SK-MEL-5 (cell line): ENCODE measurements around the gene SUSD6. TPM values are rescaled to one million over a fixed set of nuclear protein-coding genes. Genes with fewer than 3 reads are reported as not detected.
"Not testable (repeated sequence)": the region's sequence is repeated elsewhere in the genome, so short reads cannot be mapped to it uniquely, and the experiment has no call there.

ENCODE experiments used
- DNase-seq: peaks from one replicate; pipeline ENCODE4 v3.0.0-alpha.2; 2016; ENCODE audit warnings: low read depth, low spot score
- in situ Hi-C: cut with HindIII; loops from 2 replicates; pipeline ENCODE4 v1.10.0; 2016; ENCODE audit warnings: low sequenced_read_pairs, high pct_unique_total_duplicates, low pct_unique_long_range_greater_than_20kb
- total RNA-seq: library from RNA; depleted of rRNA; stranded (reverse); fragments of >200 nt; shearing (Covaris generic); gene quantifications from 2 replicates; pipeline ENCODE4 v1.2.3, GENCODE V29; 2014

Gene SUSD6
- total RNA-seq, 1 experiment from 2014 or later: 3.5 TPM

DNA sequence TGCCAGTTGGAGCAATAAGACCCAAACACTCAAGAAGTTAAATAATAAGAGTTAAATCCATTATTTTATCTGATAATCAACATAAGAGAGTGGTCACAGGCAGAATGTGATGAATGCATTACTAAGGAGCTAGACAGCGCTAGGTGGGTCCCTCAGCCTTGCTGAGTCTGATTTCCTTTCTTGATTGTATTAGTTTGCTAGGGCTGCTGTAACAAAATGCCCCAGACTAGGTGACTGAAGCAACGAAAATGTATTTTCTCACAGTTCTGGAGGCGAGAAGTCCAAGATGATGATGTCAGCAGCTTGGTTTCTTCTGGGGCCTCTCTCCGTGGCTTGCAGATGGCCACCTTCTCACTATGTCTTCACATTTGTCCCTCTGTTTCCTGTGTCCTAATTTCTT, 28.6 kb upstream of the SUSD6 start:
- in situ Hi-C loops: no loop called here
- DNase-seq: no peak

GRCh38 chr14:69584389-69584788, 27.0 kb upstream of the SUSD6 start:
- in situ Hi-C loops: no loop called here
- DNase-seq: no peak

DNA sequence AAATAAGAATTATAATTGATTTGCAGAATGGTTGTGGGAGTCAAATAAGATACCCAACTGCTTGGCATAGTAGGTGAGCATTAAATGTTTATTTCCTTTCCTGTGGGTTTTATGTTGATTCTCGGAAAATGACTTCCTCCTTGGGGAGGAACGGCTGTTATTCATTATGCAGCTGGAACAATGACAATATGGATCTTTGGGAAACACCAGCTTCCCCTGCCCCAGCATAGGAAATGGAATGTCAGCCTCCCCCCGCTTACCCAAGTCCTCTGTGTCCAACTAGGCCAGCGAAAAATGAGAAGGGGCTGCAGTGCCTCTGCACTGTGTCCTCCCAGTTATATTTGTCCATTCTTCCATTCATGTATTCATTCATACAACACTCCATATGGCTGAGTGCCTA, 25.0 kb upstream of the SUSD6 start:
- in situ Hi-C loops: no loop called here
- DNase-seq: no peak

DNA sequence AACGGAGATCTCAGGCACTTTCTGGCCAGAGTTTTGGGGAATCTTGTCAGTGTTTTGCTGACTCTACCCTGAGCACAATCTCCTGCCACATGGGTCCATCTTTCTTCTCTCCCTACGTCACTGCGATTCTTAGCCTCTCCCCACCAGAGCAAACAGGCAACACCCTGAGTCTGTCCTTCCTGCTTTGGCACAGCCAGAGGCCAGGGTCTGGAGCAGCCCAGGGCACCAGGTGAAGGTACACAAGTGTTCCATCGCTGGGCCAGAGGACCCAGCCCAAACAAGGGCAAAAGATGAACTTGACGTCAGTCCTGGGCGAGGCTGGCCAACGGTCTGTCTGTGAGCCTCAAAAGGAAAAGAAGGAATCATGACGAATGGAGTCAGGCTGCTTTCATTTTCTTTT, 24.0 kb upstream of the SUSD6 start:
- no peak for DNase-seq
- in situ Hi-C loops: no loop called here

DNA sequence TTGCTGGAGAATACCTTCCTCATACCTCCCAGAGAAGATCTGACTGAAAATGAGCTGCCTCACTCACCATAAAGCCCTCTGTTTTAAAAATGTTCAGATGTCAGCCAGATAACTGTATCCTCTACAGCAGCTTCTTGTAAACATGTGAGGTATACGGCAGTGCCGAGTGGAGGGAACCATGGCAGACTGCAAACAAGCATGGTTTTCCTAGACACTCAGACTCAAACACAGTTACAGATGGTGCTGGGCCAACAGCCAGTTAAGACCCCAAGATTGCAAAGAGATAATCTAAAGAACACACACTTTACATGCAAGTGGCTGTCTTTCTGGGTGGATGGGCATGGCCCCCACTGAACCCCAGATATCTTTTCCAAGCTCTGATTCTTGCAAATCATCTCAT, 20.1 kb upstream of the SUSD6 start:
- in situ Hi-C loops: no loop called here
- no peak for DNase-seq

DNA sequence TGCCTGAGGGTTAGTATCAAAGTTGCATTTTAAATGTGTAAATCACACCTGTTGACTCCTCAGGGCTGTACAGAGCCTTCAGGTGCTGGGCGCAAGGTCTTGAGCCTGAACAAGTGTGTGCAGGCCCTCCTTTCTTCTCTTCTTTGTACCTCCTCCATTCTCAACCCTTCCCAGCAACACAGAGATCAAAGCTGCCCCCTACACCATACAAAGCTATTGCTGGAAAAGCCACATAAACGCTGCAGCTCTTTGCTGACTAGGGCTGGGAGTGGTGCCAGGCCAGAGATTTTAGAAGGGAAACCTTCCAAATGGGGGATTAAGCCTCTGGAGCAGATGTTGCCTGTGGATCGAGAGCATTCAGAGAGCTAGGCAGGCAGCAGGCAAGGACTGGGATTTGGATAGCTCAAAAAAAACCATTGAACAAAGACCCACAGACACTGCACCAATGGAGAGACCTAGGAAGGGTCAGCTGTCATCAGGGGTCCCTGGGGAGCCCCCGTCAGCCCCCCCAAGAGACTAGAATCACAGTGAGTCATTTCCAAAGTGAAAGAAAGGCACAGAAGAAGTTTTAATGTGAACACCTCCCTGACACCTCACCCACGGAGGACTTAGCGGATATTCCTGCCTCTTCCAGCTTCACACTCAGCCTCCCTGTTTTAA, 18.2 kb upstream of the SUSD6 start:
- in situ Hi-C loops: no loop called here
- DNase-seq: peak; percentile 27

DNA sequence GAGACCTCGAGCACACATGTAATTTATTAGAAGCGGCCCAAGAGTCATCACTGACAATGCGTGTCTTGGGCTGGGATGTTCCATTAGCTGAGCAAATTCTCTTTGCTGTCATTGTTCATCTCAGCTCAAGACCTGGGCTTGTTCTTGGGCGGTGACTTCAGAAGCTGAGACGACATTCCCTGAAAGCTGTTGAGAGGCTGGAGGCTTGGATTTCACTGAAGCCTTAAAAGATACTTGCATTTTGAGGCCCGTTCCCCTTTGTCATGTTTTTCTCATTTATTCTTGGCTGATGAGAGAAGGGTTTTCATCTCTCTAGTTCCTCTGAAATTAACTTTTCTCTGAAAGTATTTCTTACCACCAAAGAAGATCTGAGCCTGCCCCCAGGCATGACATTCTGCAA, 16.6 kb upstream of the SUSD6 start:
- DNase-seq: no peak
- in situ Hi-C loops: no loop called here

- DNase-seq: no peak
- in situ Hi-C loops: no loop called here
Measured at GRCh38 chr14:69595336-69595735, 16.1 kb upstream of the SUSD6 start.

GRCh38 chr14:69599431-69599830, 12.0 kb upstream of the SUSD6 start:
- in situ Hi-C loops, DNase-seq: not testable (repeated sequence)

- DNase-seq: no peak
- in situ Hi-C loops: no loop called here
Measured at GRCh38 chr14:69600304-69600891, 11.0 kb upstream of the SUSD6 start.

DNA sequence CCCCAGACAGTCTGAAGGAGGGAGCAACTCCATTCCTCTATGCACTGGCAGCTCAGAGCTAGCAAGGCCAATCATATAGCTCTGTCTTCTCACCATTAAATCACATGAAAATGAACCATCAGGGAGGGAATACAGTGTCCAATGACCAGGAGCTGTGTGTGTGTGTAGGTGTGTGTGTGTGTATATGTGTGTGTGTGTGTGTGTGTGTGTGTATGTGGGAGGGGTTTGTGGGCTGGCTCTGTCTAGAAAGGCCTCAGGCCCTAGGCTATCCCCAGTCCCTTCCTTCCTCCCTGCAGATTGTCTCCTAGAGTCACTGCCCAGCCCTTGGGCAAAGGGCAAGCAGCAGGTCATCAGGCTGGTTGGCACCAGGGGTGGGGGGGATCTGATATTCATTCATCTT, 5.7 kb upstream of the SUSD6 start:
- peak; percentile 24 for DNase-seq
- in situ Hi-C loops: no loop called here

GRCh38 chr14:69606258-69607184, 4.9 kb upstream of the SUSD6 start:
- in situ Hi-C loops: no loop called here

DNA sequence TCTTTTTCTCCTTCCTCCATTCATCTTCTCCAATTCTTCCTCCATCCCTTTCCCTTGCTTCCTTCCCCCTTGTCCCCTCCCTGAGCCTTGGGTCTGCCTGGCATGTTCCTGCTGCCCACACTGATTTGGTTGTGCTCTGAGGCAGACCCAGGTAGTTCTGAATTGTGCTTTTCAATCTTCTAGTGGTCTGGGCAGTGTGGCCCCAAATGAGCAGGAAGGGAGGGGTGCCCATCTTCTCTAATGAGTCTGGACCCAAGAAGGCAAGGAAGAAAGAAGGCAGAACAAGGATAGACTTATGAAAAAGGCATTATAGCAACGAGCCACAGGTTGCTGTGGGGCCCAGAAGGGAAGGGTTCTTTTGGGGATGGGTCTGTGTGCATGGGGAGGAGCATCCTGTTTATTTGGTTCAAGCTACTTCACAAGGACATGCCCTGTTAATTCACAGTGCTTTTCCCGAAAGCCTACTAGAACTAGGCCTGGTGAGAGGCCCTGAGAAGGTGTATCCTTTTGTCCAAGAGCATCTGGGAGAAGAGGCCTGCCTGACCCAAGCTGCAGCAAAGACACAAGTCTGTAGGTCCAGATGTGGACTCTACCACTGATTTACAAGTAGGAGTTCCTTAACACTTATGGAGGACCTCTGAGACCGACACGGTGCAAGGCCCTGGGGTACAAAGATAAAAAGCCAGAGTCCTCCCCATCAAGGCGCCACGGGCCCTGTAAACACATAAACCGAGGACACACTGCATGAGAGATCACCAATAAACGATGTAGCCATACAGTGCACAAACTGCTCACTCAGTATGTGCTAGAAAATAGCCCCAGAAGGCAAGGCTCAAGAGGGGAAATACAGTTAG, 1.1 kb upstream of the SUSD6 start:
- in situ Hi-C loops: no loop called here
- no peak for DNase-seq

More at GRCh38 chr14:69606258-69607184, 4.9 kb upstream of the SUSD6 start:
- no peak for DNase-seq

- no peak for DNase-seq
- in situ Hi-C loops: no loop called here
Measured at GRCh38 chr14:69610874-69611171, 573 bp upstream of the SUSD6 start.

DNA sequence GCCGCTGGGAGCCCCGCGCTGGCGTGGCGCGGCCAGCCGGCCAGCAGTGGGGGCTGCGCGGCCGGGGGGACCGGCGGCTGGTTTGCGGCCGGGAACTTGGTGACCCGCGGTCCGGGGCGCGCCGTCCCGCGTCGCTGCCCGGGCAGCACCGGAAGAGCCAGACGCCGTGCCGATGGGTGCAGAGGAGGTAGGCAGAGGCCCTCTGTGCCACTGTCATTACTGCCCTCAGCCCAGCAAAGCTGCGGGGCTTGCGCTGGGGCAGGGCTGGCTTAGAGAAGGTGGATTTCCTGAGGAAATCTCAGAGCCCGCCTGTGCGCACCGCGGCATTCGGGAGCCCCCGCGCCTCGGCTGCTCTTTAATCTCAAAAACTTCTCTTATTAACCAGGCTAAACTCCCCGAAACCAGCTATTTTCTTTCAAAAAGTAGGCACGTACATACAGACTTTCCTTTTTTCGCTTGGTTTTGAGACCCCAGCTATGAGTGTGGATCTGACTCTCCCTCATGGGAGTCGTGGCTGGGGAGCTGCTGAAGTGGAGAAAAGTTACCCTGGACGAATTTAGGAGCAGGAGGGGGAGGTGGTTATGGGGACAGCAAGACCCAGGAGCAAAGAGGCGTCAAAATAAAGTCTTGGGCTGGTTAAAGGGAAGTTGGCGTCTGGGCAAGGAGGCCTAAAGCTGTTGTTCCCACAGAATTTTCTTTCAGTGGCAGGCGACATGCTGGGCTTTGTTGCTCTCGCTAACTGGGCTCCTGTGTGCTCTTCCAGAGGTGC, 802 bp downstream of the SUSD6 start:
- no peak for DNase-seq
- in situ Hi-C loops: no loop called here

DNA sequence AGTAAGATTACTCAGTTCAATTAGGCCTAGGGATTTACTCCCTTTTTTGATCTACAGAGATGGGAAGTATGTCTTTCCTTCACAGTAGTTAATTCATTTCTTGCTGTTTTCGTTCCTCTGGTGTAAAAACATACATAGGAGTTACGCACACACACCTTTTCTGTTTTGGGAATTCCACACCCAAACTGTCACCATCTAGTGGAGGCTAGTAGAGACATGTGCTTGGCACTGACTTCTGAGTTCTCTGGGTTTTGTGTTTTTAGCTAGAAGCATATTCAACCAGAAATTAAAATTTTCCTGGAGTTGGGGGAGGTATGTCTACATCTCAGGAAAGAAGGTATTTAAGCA, 1.4 kb downstream of the SUSD6 start:
- in situ Hi-C loops: no loop called here
- no peak for DNase-seq

DNA sequence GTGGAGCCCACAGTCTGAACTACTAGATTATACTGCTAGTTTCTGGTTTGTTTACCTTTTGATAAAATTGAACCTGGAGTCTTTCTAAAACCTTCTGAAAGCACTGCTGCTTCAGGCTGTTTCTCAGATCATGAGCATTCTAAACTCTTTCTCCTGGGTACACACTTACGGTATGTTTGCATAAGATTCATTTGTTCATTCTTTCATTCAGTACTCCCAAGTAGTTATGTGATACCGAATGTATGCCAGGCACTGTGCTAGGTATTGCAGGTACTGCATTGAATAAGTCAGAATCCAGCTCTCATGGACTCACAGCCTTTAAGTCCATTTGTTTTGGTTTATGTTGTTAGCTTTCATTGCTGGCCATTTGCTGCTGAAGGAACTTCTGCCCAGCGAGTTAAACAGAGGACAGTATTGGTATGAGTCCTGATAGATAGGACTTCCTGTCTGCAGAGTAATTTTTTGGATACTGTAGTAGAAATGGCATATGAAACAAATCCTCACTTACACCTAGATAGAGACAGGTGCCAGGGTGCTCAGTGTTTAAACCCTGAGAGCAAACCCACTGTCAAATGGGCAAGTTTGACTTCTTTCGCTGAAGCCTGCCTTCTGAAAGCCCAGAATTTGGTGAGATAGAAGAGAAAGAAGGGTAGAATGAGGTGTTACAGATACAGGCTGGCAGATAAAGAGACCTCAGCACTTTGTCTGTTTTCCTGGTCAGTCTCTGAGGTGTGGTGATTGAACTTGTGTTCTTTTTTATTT, 2.1 kb downstream of the SUSD6 start:
- in situ Hi-C loops: no loop called here
- no peak for DNase-seq
